G401.6 (cell line): Measurements from ENCODE around the gene GPRC5C.

Experiments
- FAIRE-seq: peaks from 2 replicates; lab custom pipeline; 2012; peaks lifted over from hg19 to GRCh38; lab: Jason Lieb, UNC

The GPRC5C gene, protein sequence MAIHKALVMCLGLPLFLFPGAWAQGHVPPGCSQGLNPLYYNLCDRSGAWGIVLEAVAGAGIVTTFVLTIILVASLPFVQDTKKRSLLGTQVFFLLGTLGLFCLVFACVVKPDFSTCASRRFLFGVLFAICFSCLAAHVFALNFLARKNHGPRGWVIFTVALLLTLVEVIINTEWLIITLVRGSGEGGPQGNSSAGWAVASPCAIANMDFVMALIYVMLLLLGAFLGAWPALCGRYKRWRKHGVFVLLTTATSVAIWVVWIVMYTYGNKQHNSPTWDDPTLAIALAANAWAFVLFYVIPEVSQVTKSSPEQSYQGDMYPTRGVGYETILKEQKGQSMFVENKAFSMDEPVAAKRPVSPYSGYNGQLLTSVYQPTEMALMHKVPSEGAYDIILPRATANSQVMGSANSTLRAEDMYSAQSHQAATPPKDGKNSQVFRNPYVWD

GRCh38 chr17:74431568-74432423, at the start of gene GPRC5C:
TSS of gene GPRC5C (plus strand) at chr17:74432088. CDS start at chr17:74439777, 7,689 bp downstream.
- FAIRE-seq: no peak

- FAIRE-seq: no peak
Observed at GRCh38 chr17:74383141-74383540, 48.7 kb upstream of the GPRC5C start.

- FAIRE-seq: no peak
Observed at GRCh38 chr17:74385201-74385600, 46.7 kb upstream of the GPRC5C start.

DNA sequence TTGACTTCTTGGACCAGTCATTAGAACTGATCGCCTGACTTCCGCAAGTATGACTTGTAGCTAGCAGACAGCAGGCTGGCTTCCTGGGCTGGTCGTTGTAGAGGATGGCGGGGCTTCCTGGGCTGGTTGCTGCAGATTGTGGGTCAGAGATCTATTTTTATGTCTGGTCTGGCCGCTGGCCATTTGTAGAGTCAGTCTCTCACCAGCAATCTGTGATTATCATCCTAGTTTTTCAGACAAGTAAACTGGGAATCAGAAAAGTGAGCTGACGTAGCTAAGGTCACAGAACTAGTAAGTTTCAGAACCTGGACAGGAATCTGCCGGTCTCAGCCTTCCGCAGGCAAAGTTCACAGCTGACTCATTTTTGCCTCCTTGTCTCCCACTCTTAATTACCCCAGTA, 45.5 kb upstream of the GPRC5C start:
- FAIRE-seq: no peak

GRCh38 chr17:74387365-74388218, 44.3 kb upstream of the GPRC5C start:
- no peak for FAIRE-seq

DNA sequence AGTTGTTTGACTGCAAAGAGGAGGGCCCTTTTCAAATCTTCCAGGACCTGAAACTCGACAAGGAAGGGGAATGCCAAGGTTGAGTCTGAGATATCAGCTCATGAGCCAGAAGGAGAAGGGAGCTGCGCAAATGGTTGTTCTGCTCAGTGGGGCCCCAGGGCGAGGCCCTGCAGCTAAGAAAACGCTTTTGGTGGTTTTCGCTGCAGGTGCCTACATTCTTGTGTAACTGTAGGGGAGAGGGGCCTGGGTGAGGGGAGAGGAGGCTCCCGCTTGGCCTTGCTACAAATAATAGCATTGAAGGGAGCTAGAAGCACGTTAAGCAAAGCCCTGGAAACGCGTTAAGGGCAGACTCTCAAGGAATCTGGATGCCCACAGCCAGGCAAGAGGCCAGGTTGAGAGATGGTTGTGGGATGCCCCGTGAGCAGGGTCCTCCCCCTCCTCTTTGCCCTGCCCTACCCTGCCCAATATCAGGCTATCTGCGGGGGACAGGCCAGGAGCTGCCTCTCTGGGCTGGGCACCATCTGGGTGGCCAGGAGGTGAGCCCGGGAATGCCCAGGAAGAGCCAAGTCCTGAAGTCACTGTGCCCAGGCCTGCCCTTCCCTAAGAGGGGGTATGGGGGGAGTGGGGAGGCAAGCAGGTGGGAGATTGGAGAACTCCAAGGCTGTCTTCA, 42.7 kb upstream of the GPRC5C start:
- FAIRE-seq: no peak

DNA sequence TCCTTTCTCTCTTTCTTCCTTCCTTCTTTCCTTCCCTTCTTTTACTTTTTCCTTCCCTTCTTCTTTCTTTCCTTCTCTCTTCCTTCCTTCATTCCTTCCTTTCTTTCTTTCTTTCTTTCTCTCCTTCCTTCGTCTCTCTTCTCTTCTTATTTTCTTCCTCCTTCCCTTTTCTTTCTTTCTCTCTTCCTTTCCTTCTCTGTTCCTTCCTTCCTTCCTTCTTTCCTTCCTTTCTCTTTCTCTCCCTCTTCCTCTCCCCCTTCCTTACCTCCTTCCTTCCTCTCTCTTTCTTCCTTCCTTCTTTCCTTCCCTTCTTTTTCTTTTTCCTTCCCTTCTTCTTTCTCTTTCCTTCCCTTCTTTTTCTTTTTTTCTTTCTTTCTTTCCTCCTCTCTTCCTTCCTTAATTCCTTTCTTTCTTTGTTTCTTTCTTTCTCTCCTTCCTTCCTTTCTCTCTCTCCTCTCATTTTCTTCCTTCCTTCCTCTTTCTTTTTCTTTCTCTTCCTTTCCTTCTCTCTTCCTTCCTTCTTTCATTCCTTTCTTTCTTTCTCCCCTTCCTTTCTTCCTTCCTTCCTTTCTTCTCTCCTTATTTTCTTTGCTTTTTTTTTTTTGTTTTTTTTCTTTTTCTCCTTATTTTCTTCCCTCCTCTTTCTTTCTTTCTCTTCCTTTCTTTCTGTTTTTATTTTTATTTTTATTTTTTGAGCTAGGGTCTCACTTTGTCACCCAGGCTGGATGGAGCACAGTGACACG, 41.8 kb upstream of the GPRC5C start:
- no peak for FAIRE-seq

DNA sequence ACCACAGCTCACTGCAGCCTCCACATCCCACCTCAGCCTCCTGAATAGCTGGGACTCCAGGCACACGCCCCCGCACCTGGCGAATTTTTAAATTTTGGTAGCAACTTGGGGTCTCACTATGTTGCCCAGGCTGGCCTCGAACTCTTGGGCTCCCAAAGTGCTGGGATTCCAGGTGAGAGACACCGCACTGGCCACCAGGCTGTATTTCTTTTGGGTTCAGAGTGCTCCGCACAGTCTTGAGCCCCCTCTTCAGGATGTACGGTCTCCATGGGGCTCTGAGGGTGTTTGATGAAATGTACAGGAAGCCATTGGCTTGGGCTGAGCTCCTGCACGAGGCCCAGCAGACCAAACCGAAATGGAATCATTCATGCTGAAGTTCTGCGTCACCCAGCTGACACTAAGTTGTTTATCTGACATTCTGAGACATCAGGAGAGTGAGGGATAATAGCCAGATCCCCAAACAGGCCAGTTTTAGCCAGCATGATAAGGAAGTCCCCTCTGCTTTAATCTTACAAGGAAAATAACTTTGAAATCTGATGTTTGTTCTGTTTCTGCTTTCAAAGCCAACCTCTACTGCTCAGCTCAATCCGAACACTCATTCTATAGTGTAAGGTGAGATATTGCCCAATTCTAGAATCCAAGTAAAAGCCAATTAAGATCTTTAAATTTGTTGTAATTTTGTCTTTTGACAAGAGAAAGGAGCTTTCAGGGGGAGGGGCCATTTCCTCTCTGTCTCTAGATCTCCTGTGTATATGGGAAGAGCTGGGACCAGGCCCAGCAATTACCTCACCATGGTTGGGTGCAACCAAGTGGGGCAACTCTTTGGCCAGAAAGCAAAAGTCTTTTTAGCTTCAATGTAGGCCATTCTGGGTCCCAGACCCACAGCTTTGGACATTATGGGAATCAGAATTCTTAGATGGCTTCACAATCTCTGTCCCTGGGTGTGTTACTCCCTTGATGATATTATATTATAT, 40.9 kb upstream of the GPRC5C start:
- FAIRE-seq: no peak

- FAIRE-seq: no peak
Observed at GRCh38 chr17:74391771-74392170, 40.1 kb upstream of the GPRC5C start.

DNA sequence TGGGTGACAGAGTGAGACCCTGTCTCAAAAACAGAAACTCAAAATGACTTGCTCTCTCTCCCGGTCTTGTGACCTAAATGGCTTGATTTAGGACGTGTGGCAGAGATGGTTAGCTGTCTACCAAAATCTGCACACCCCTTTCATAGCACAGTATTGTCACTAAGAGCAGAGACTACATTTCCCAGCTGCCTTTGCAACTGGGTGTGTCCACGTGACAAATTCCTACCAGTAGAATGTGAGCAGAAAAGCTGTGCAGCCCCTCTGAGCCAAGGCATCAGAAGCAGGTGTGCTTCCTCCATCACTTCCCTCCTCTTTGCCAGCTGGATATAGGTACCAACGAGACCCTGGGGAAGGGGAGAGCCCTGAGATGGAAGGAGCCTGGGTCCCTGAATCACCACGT, 39.0 kb upstream of the GPRC5C start:
- FAIRE-seq: no peak

DNA sequence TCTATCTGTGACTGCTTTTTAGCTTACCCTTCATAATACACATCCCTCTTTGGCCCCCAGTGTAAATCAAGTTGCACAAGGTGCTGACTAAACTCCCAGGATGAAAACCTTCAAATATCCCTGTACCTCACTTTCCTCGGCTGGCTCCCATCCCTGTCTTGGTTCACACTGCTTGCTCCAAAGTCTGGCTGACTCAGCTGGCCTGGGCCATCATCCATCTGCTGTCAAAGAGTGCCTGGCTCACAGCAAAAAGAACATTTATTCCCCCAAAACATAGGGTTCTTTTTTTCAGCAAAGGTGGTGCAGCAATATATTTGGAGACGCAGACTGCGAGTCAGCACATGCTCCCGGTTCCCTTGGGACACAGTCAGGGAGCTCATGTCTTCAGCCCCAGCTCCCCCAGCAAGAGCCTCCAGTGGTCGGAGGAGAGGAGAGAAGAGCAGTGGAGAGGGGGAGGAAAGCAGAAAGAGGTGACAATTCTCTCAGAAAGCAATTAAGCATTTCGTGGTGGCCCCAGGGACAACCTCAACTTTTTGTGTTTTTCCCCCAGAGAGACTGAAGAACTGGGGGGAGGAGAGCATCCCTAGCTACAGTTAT, 38.4 kb upstream of the GPRC5C start:
- FAIRE-seq: no peak

DNA sequence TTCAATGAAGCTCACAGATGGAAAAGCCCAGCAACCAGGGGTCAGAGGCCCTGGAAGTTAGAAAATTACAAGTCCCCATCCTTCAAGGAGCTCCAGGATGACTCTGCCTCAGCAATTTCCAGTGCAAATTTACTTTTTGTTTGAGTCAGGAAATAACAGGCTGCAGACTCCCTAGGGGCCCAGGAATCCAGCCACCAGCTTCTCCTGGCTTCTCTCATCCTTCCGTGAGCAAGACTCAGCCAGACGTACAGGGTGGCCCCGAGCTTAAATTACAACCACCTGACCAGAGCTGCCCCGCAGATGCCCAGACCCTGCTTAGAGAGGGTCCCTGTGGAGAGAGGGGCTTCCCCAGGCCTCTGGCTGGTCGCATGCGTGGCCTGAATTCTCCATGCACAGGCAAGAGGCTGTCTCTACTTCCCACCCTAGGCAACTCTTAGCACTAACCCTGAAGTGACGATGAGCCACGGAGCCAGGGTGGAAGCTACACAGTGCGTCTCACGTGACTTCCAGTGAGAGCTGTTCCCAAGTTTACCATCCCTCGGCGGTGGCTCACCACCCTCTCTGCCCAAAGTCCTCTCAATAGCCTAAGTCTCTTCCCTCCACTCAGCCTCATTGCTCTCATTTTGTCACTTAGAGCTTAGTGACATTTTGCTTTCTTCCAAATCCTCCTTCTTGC, 37.5 kb upstream of the GPRC5C start:
- no peak for FAIRE-seq

DNA sequence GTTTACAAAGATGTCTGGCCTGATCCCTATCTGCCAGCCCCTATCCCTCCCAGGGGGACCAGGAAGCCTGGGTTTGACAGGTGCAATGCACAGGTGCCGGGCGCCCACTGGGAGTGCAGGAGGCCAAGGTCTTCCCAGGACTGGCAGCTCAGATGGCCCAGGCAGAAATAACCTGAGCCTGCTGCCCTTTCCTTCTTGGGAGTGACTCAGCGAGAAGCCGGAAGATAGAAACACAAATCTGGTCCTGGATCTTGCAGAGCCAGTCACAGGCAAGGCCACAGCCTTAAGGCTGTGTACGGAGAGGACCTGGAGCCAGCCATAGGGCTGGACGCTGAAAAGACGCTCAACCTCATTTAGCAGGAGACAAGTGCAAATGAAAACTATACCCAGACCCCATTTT, 36.9 kb upstream of the GPRC5C start:
- no peak for FAIRE-seq

GRCh38 chr17:74396567-74396966, 35.3 kb upstream of the GPRC5C start:
- FAIRE-seq: no peak

- FAIRE-seq: no peak
Observed at GRCh38 chr17:74402048-74402447, 29.8 kb upstream of the GPRC5C start.

DNA sequence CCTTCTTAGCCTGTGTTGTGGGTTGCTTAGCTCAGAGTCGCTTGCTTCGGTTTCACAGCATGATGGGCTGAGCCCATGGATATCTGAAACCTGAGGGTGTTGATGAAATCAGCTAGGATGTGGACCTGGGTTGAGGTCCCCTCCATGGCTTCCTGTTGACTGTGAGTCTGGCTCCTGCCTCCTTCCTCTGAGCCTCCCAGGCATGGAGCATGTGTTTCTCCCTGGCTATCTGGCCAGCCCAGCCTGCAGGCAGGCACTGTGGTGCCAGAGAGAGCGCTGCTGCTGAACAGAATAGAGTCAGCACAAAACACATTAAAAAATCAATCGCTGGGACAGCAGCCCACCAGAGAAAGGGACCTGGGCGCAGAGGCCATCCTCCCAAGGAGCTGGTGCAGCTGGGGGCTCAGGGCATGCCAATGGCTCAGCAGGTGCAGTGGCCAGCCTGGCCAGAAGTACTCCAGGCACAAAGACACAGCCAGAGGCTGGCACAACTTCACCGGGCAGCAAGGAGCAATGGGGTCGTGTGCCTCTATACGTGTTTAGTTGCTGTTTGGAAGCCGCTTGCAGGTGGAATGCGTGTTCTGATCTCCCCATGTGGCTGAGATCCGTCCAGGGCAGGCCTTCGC, 28.3 kb upstream of the GPRC5C start:
- FAIRE-seq: no peak

DNA sequence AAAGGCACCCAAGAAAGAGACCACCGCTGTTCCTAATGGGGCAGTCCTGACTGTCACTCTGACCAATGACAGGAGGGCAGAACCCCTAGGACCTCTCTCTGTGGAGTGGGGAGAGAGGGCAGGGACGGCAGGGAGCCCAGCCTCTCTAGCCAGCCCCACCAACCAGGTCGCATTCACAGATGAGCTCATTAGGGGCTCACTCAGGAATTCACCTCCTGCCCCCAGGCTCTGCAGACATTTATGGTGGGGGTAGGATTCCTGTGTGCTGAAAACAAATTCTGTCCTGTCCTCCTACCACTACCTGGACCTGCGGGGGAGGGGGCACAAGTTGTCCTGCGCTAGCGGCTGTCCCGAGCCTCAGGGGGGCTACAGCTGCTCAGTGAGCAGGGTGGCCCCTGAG, 27.7 kb upstream of the GPRC5C start:
- no peak for FAIRE-seq

GRCh38 chr17:74404789-74405188, 27.1 kb upstream of the GPRC5C start:
- FAIRE-seq: no peak
